SW480 (cell line): ENCODE data around the gene FAM131B.

Source experiments
- DNase-seq: peaks from one replicate; pipeline ENCODE4 v3.0.0-alpha.2; 2016; ENCODE audit warnings: low spot score

The FAM131B gene

GRCh38 chr7:143322760-143323633 is 39.5 kb downstream of the FAM131B start:
- no peak for DNase-seq

- DNase-seq: no peak
Observed at GRCh38 chr7:143321734-143322133, 40.8 kb downstream of the FAM131B start.

GRCh38 chr7:143321242-143321641 is 41.3 kb downstream of the FAM131B start:
- no peak for DNase-seq

GRCh38 chr7:143320620-143321019 is 41.9 kb downstream of the FAM131B start:
- DNase-seq: no peak

GRCh38 chr7:143318661-143319060 is 43.9 kb downstream of the FAM131B start:
- no peak for DNase-seq

GRCh38 chr7:143316492-143316891 is 46.0 kb downstream of the FAM131B start:
- no peak for DNase-seq

GRCh38 chr7:143315776-143316175 is 46.7 kb downstream of the FAM131B start, which contains the start of gene CLCN1:
CLCN1 (plus strand) TSS chr7:143316111; CDS start chr7:143316213, 102 bp downstream.
- no peak for DNase-seq

- DNase-seq: no peak
Observed at GRCh38 chr7:143314127-143314526, 48.4 kb downstream of the FAM131B start.

- no peak for DNase-seq
Observed at GRCh38 chr7:143308632-143309031, 53.9 kb downstream of the FAM131B start.

- DNase-seq: peak; percentile 39
Observed at GRCh38 chr7:143305423-143306070, 57.0 kb downstream of the FAM131B start.

GRCh38 chr7:143304938-143305337 is 57.6 kb downstream of the FAM131B start:
- DNase-seq: no peak

GRCh38 chr7:143303733-143304132 is 58.8 kb downstream of the FAM131B start:
- no peak for DNase-seq
